Measurements from ENCODE around the gene PNP.

DNA sequence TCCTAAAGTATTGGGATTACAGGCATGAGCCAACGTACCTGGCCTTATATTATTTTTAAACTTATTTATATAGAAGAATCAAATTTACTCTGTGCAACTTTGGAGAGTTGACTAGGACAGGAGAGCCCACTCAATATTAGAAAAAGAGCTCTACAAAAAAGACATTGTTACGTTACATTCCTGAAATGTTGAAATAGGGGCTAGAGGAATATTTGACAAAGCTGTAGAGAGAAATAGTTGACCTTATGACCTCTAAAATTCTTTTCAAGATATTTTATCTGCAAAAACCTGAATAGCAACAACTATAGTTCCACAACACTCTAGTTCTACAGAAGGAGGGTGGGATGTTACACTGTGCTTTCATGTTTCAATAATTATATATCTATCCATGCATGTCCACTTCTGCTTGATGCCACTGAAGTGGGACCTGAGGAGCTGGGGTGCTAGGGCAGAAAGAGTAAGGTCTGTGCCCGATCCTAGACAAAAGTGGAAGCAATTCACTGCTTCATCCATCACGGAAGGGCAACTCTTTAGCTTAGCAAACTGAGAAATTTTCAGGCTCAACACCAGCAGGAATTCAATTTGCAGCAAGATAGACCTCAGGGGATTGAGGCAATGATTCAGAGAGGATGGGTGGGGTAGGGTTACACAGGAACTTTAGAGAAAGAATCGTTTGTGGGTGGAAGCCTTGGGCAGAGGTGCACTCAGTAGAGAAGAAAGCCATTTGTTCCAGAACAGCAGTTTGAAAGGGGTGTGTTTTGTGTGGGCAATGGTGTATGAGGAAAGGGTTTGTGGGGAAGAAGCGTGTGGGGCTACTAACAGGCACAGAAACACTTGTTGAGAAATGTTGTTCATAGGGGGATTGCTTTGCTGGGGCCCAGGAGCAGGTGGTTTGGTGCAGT, 20.1 kb downstream of the PNP start:
- no peak for TF ChIP-seq SIN3A (IDR thresholded peaks at IDR 0.05; ENCODE audit: borderline replicate concordance, insufficient read depth, low read length)
- TF ChIP-seq TAF1 (IDR thresholded peaks at IDR 0.05; ENCODE audit: borderline replicate concordance, insufficient read depth, low read length) = no peak
